NOMO-1 (cell line): ENCODE measurements around the gene SEMA3D.

Experiments used
- DNase-seq, 2 experiments: peaks; one replicate each; lab custom pipeline; 2025; ENCODE audit not compliant: unreplicated experiment in 2 of 2; lab: John Stamatoyannopoulos, UW

SEMA3D gene

GRCh38 chr7:85041605-85042216 is 145.1 kb downstream of the SEMA3D start:
- DNase-seq, result peak; percentile 12 to 86

DNA sequence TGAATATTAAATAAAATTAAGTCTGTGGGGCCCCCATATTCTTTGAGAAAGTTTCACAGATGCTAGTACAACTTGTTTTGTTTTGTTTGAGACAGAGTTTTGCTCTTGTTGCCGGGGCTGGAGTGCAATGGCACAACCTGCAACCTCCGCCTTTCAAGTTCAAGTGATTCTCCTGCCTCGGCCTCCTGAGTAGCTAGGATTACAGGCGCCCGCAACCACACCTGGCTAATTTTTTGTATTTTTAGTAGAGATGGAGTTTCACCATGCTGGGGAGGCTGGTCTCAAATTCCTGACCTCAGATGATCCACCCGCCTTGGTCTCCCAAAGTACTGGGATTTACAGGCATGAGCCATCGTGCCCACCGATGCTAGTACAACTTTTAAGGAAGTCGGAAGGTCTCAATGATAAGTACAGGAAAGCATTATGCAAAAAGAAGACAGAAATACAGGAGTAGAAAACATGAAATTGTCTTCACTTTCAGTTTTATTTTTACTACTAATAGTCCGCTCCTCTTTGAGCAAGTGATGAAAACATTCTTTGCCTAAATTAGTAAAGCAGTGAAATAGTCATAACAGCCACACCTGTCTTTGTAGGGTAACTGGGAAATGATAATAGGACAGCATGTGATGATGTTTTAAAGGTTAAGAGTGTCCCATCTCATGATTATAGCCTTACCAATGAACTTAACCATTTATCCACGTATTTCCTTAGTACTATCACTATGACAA is 147.5 kb downstream of the SEMA3D start:
- DNase-seq, result peak in 1 of 2 experiments; percentile 68

DNA sequence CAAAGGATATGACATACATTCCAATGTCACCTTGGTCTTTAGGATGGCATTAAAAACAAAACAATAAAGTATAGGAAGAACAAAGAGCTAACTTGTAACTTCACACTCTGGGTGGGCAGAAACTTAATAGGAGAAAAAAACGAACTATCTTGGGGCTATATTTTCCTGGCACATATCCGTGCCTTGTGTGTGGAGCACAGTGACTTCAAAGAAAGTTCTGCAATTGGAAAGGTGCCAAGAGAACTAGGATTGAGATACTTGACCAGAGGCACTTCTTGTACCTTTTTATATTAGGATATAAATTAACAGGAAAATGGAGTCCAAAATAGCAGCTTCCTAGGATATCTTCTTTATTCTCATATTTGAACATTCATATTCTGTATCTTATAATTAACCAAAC is 148.4 kb downstream of the SEMA3D start:
- no peak for DNase-seq

- no peak for DNase-seq
These were observed 153.6 kb downstream of the SEMA3D start for GRCh38 chr7:85033263-85033662.

DNA sequence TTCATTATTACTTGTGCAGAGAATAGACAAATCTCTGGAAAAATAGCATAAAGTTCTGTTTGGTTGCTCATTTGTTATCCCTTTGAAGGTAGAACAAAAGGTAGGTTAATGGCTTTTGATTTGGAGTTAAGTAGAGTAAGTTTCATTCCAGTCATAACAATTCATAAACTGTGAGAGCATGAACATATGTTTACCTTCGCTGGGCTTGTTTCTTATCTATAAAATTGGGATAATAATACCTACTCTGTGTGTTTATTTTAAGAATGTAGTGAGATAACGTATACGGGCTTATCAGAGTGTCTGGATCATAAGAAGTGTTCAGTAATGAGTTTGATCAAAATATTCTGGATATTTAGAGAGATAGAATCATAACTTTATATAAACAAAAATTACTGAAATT is 155.4 kb downstream of the SEMA3D start:
- no peak for DNase-seq

- peak; percentile 19 to 64 for DNase-seq
These were observed 156.0 kb downstream of the SEMA3D start for GRCh38 chr7:85030893-85031292.

GRCh38 chr7:85025312-85025756 is 161.5 kb downstream of the SEMA3D start:
- DNase-seq, result no peak

DNA sequence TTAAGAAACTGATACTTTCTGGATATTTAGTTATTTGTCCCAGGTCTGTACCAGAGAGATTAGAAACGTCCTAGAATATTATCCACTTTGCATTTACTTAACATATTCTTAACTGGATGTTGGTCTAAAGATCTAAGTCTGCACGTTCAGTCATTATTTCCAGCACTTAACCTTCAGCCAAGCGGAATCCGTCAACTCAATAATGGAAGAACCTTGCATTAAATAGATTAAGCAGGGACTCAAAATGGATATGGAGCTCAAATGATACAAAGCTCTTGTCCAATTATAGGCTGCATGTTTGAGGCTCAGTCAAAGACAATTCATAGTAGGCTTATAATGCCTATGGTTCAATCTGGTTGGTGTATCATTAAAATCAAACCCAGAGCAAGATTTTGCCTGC is 162.9 kb downstream of the SEMA3D start:
- DNase-seq, result no peak

DNA sequence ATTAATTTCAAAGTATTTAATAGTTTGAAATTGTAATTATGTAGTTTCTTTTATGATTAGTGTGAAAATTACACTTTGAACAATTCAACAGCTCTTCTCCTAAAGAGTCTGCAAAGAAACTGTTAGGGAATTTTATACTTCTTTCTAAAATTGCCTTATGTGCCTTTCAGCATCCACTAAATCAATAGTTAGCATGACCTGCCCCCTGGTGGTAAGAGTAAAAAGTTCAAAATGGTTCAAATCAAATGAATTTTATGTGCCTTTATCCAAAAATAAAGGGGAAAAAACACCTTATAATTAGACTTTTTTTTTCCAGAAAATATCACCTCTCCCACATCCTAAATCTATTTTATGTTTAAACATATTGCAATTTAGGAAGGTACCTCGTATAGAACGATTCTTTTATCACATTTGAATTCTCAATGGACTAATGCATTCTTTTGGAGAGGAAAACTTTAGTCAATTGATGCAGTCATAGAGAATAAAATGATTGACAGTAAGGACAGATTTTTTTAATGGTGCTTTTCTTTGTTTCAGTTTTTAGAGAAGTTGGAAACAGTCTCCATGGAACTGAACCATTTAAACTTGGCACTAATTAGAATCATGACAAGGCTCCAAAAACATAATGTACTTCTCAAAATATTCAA is 163.7 kb downstream of the SEMA3D start:
- peak; percentile 21 to 76 for DNase-seq

- DNase-seq, result no peak
These were observed 164.7 kb downstream of the SEMA3D start for GRCh38 chr7:85022064-85022697.

DNA sequence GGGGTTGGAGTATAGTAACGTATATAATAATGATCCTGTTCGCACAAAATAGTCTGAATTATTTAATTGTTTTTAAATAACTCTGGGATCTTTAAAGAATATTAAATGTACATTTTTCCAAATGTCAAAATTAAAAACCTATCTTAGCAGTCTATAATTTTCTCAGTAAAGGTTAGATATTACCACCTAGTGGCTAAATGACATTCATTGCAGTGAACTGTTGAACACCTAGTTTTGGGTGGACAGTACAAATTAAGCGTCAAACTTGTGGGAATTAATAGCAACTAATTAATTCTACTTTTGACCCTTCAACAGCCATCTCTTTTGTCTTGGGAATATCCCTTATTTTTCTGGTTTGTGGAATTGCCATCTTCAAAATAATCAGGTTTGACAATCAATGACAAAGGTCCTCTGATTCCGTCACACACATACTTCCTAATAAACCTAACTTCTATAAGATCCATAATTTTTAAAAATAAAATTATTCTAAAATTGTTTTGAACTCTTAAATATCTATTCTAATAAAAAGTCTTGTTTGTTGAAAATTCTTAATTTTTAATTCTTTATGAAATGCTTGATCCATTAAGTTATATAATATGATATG is 165.7 kb downstream of the SEMA3D start:
- DNase-seq, result peak; percentile 35 to 71

- DNase-seq, result no peak
These were observed 167.1 kb downstream of the SEMA3D start for GRCh38 chr7:85019778-85020177.

- DNase-seq, result no peak
These were observed 167.7 kb downstream of the SEMA3D start for GRCh38 chr7:85019176-85019575.

- DNase-seq, result peak; percentile 19 to 43
These were observed 168.4 kb downstream of the SEMA3D start for GRCh38 chr7:85018498-85018897.

DNA sequence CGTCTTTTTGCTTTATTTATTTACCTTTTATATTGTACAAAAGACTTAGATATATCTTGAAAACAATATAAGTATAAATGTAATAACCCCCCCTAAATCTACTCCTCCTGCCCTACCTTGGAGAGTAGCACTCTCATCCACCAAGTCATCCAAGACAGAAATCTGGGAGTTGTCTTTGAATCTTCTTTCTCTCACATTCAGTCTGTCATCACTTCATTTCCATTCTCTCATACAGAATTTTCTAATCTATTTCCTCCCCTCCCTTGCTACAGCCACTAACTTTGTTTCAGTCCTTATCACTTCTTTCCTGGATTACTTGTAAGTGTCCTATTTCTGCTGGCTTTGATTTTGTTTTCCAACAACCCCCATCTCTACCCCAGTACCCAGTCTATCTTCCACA is 170.6 kb downstream of the SEMA3D start:
- DNase-seq, result no peak

DNA sequence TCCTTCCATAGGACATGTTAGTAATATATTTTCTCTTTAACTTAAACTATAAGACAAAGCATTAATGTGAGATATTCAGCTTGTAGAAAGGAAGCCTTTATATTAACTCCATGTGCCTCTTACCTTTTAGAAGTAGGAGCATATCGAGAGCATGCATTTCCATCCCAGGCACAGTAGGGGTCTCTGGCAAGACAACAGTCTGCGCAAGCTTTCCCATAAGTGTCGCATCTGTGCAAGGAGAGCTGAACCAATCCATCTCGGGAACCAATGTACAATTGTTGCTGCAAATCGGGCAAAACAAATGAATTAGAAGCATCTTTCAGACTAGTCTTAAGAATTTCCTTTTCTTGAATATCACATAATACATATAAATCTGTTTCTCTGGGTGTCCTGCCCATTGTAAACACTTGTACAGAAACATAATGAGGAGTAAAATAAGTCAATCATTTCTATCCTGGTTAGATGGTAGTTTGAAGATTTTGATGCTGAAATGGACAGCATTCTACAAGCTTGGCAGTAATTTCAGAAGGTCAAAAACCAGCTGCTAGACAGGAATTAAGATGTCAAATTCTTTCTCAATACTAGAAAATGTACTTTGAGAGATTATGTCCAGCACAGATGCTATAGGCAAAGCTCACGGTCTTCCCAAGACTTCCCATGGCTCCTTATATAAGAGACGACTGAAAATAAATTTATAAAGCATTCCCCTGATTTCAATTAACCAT is 171.8 kb downstream of the SEMA3D start:
- no peak for DNase-seq

DNA sequence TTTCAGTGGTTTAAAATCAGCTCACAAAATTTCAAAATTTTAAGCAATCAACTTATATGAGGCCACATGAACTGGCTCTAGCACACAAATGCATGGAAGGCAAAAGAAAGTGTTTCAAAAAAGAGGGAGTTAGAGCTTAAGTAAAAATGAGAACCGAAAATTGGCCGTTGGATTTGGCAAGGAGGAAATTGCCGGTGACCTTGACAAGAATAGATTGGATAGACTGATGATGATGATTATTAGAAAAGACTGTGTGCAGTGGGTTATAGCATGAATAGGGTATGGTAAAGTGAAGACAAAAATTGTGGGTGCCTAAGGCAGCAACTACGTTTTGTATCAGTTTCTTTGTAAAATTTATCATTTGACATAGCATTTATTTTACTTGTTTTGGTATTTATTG is 175.7 kb downstream of the SEMA3D start:
- DNase-seq, result peak; percentile 97

DNA sequence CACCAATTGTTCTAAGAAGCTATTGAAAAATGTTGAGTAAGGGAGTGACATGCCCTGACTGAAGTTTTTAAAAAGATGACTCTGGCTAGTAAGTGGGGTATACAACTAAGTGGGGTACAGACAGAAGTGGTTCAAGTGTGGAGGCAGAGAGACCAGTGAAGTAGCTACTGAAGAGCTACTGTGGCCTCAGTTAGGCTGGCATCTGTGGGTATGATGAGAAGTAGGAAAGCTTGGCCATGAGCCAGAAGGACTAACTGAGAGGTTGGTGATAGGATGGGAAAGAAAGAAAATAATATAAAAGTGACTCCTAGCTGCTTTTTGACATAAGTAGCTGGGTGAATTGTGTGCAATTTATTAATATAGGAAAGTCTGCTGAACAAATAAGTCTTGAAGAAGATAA is 176.6 kb downstream of the SEMA3D start:
- DNase-seq, result no peak

GRCh38 chr7:85006754-85007153 is 180.1 kb downstream of the SEMA3D start:
- DNase-seq, result no peak

GRCh38 chr7:85004402-85004801 is 182.5 kb downstream of the SEMA3D start:
- DNase-seq, result no peak
